Germinal center (tissue), 1 donor: Measurements from ENCODE around the gene PCDH9.

Source experiments
- DNase-seq: peaks from one replicate; pipeline ENCODE4 v3.0.0; 2012; ENCODE audit warnings: mixed read lengths, low spot score

Gene PCDH9

DNA sequence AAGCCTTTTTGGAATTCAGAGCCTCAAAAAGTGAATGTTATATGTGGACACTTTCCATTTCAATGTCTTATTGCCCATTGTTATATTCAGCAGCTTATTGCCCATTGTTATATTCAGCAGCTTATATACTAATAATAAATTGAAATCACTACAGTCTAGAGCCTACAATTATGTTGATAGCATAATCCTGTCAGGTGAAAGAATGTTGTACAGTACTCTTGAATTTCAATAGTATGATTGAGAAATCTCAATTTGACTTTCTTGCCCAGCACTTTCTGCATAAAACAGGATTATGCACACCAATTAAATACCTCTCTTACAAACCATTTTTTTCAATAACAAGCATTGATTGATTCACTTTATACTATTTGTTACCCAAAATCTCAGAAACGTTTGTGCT is 260.8 kb downstream of the PCDH9 start:
- DNase-seq = no peak

DNA sequence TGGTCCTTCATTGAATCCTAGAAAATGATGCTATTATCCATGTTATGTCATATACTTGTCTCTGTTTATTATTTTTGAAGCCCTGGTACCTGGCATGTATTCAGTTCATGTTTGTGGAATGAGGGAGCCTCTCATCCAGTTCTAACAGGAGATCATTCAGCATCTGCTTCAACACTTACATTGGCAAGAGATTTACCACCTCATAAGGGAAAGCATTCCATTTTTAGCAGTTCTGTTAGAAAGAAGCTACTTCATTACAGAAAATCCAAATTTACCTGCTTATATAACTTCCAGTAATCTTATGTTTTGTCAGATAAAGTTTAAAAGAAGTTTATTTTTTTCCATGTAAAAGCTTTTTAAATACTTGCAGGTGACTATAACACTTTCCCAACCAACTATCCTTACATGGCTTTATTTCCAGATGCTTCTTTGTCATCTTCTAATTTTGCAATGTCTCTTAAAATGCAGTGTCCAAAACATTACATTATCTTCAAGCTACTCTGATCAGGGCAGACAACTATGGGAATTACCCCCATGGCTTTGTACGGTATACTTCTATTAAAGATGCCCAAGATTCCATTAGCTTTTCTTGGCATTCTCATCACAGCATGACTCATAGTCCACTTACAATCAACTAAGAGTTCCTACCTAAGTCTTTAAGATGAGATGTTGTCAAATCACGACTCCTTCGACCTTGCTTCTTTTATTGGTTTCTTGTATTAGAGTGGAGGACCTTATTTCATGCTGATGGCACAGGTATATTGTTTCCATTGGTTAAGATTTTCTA is 262.1 kb downstream of the PCDH9 start:
- DNase-seq = no peak

DNA sequence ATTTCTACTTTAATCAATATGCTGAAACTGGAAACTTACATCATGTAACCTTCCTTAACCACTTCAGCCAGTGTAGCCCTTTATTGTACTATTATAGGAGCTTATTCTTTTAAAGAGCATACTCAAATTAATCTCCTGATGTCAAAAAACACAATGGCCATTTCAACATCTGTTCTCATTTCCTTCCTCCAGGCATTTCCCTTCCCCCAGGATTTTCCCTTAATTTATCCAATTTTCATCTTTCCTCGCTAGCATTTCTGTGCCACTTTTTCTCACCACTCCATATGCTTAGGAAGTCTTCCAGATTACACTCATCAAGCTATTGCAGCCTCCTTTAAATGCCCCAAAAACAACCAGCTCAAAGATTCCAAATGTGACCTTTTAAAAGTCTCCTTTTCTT is 265.0 kb downstream of the PCDH9 start:
- DNase-seq = no peak

DNA sequence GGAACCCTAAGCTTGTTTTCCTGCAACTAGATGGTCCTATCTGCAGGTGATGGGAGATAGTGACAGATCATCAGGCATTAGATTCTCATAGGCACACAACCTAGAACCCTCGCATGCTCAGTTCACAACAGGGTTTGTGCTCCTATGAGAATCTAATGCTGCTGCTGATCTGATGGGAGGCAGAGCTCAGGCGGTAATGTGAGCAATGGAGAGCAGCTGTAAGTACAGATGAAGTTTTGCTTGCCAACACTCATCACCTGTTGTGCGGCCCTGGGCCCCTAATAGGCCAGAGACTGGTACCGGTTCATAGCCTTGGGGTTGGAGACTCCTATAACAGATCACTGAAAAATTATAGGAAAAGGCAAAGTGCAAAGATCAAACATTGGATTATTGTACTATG is 267.2 kb downstream of the PCDH9 start:
- DNase-seq = no peak

DNA sequence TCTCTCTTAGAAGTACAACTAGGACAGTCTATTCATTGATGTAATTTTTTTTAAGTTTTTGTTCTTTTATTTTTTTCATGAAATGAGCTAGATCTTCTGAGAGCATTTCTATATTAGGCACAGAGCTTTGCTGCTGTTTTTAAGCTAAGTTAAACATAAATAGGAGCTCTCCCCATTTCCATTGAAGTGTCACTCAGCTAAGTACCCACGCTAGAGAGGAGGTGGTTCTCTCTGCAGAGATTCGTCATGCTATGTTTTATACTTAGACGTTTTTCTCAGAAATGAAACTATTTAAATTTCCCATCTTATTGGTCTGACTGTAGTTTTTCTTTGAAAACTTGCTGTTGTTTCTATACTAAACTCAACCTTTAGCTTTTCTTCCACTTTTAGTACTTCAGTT is 271.5 kb downstream of the PCDH9 start:
- DNase-seq = no peak

DNA sequence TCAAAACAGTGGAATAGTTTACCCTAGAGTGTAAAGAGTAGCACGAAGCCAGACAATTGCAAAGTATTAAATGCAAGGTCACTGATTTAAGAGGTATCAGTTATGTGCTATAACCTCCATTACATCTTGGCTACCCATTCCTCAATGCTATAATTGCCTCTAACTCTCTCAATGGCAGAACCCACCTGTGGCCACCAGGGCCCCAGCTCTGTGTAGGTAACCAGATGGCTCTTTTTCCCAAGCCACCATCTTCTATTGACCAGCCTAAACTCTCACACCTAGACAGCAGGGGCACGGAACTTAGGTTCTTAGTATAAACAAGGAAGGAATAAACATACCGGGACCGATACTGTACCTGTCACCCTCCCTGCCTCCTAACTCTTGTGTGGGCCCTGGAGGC is 277.6 kb downstream of the PCDH9 start:
- no peak for DNase-seq

DNA sequence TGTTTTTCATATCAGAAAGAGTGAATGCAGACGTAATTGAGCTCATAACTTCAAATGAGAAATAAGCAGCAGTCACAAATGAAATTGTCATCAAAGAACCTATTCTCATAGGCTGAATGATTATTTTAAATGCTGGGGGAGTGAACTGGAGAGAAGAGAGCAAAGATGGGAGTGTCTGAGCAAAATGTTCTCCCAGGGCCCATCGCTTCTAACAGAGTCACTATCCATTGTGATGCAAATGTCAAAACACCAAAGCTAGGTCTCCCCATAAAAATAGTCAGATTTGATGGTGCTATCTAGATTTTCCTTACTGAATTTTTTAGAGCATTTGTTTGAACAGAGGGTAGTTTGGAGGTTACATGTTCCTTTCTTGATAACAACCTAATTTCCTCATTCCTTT is 278.7 kb downstream of the PCDH9 start:
- no peak for DNase-seq

DNA sequence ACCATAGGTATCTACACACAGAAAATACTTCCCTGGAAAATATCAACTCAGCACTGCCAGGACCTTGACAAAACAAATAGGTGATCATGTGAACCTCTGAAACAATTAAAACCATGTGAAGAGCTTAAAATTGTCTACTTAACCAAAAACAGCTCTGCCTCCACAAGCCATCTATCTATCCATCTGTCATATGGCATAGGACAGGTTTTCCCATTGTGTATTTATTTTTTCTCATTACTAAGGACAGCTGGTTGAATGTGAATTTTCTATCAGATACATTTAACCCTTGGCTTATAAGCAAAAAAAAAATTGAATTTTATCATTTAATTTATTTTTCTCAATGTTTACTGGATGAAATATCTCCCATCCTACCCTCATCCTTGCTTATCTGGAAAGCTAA is 279.5 kb downstream of the PCDH9 start:
- DNase-seq = no peak

DNA sequence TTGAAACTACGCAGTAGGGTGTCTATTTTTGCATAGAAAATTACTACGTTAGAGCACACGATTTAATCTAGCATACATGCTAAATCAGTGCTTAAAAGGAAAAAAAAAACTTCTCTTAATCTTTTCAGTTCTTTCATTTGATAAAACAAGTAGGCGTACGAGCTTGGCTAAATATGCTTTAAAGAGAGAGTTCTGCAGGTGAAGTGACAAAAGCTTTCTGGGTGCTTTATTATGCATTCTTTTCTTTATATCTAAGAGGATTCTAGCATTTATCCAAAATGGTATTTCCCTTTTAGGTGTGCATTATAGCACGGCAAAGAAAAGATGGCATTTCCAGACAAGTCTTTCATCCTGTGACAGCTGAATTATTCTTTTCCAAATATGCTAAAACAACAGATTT is 281.2 kb downstream of the PCDH9 start:
- no peak for DNase-seq

DNA sequence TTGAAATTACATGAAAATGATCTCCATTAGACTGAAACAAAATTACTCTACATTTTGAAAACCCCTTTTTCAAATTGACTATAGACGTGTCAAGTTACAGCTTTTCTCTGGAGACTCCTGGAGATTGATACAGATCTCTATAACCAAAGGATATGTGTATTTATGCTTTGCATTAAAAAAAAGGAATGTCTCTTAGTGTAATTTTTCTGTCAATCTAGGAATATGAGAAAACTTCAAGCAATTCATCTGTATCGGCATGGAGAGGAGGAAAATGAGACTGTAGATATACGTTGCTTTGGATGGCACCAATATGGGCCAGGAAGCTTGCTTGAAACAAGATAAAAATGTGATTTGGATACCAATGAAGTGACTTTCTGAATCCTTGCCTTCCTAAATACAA is 286.6 kb downstream of the PCDH9 start:
- no peak for DNase-seq

DNA sequence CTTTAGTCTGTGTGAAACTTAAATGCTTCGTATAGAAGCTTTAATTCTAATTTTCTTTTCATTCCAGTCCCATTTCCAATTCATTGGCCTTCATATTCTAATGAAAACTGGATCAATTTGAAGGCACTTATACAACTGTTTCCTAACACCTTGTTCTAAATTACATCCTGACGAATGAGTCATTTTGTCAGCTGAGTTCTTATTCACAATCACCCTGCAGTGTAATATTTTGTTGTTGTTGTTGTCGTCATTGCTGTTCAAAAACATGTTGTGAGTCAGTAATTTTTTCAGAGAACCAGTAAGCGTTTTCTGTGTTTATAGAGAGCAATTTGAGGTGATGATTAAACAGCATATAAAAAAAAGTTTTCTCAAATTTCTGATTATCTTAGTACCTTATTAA is 290.0 kb downstream of the PCDH9 start:
- no peak for DNase-seq

DNA sequence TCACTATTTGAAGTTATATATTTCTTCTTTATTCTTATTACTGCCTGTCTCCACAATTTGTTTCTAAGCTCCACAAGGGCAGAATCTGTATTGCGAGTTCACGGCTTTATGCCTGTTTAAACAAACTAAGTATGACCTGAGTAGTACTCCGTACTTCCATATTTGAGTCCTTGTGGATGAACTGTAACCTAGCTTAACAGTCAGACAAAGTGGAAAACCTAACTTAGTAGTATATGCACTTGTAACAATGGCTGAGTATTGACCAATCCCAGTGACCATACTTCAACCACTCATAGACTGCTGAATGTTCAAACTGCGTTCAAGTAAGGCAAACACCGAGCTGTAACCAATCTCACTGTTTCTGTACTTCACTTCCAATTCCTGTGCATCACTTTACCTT is 292.7 kb downstream of the PCDH9 start:
- DNase-seq = no peak

DNA sequence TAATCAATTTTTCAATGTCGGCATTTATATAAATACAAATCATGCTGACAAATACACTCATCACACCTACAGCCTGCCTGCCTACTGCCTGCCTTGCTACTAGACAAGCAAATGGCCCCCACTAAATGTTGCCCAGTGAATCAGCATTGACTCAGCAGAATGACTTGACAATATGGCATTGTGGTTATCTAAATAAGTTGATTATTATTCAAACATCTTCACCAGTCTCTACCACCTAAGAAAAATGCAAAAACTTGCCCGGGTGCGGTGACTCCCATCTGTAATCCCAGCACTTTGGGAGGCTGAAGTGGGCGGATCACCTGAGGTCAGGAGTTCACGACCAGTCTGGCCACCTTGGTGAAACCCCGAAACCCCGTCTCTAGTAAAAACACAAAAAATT is 296.1 kb downstream of the PCDH9 start:
- no peak for DNase-seq

DNA sequence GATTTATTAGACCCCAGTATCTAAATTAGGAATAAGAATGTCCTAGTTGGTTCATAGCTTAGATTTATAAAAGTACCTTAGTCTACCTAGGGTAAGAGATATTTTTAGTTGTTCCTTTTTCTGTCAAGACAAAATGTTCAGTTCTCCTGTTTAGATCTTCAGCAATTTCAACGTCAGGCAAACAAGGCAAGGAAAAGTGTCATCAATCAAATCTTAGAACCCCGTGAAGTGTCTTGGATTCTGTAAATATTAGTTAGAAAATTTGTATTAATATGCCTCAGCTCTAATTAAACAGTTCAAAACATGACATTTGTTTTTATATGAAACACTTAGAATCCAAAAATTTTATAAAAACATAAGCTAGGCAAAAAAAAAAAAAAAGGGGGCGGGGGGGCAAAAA is 296.6 kb downstream of the PCDH9 start:
- no peak for DNase-seq

DNA sequence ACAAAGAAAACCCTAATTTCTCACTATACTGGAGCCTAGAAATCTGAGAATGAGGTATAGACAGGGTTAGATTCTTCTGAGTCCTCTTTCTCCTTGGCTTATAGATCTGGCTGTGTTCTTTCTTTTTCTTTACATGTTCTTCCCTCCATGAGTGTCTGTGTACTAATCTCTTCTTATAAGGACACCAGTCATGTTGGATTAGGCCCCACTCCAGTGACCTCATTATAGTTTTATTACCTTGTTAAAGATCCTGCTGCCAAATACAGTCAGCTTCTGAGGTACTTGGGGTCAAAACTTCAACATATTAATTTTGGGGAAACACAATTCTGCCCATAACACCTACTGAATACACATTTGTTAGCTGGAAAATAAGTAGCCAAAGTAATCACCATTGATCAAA is 302.6 kb downstream of the PCDH9 start:
- DNase-seq = no peak

DNA sequence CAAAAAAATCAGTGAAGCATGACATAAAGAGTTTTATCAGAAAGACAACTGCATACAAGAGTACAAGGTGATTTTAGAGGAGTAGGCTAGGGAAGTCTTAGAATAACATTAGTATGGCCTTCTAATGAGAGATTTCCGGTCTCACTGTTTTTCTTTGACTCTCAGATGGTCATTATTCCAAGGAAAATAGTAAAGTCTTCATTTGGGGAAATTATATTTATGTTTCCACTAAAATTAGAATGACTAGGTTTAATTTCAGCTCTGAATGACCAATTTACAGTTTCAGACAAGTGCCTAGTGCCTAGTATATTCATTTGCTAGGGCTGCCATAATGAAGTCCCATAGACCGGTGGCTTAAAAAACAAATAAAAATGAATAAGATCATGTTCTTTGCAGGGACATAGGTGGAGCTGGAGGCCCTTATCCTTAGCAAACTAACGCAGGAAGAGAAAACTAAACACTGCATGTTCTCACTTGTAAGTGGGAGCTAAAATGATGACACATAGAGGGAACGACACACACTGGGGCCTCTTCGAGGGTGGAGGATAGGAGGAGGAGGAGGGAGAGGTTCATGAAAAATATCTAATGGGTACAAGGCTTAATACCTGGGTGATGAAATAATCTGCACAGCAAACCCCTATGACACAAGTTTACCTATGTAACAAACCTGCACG is 303.1 kb downstream of the PCDH9 start:
- no peak for DNase-seq

DNA sequence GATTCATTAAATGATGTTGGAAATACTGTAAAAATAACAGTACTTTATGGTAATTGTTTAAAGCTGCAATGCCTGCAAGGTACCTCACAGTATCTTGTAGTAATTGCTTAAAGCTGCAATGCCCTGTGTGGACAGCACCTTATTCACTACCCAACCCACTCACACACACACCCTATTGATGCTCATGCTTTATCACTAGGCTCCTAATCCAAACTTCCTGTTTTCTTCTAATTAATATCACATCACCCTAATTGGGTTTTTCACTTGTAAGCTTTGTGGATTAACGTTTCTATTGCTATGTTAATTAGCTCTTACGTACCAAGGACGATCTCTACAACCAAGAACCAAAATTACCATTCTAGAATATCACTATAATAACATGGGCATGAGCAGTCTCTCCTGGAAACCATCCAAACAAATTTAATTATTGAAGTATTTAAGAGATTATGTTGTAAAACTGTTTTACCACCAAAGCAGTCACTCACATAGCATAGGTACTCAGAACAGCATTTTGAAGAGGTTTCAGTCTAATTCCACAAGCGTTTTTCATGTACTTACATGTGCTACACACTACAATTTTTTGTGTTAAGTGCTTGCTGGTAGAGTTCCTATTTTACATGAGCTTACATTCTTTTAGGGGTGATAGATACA is 303.8 kb downstream of the PCDH9 start:
- no peak for DNase-seq

DNA sequence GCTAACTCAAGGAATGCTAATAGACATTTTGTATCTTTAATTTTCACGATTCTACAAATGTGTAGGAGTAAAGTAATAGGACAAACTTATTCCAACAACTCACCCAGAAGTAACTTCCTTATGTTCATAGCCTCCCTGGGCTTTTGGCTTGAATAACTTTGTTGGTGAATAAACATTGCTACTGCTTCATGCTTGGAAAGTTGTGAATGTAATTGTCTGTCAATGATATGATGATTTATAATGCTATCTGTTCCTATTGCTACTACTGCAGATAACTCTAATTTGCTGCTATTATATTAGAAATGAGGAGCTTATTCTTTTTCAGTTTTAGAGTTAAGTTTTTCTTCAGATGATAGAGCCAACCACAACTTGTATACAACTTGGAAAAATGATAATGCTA is 307.7 kb downstream of the PCDH9 start:
- no peak for DNase-seq

DNA sequence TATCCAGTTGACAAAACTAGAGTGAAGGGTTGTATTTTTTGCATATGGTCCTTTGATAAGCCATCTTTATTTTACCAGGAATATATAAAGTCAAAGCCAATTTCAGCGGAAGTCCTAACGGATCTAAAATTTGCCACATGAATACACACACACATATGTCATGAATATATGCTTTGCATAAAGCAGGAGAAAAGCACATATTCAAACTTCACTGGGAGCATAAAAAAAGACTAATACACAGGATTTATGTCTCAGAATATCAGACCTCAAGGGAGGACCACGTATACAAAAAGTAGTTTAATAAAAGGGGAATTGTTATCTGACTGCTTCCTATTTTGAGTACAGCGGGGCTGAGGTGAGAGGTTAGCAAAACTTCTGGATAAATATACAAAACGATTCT is 308.7 kb downstream of the PCDH9 start:
- DNase-seq = no peak

DNA sequence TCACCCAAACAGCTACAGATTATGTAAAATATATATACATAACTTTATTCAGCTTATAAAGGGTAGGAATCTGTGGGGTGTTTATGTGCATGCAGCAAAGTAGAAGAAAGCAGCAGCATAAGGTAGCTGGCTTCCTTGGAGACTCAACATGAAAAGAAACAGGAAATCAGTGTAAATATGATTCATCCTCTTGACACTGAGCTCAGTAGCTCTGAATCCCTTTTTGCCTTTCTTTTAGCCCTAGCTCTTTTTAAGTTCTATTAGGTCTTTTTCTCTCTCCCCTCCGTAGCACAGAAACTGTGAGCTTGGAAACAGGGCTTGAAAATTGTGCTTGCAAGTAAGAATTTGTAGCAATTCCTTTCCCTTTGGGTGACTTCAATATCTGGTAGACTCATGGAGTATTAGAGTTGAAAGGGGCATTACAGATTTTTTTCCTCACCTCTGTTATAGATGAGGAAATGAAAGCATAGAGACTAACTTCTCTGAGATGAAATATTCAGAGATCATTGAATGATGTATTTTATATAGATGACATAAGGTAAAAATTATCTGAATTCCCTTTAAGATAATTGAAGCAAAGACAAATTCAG is 314.4 kb downstream of the PCDH9 start:
- no peak for DNase-seq

DNA sequence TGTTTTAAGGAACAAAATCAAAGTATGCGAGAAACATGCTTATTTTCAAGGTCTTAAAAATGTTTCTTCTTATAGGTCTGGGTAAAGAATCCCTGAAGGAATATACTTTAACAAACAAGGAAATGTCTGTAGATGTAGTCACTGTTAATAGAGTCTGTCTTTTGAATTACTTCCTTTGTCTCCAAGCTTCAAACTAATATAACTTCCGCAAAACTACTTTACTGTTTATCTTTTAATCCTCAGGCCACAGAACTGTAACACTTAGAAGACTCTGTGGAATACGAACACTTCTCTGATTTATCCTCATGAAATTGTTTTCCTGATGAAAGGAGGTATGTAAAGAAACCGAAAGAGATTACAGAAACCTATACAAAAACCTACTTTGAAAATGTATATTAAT is 316.0 kb downstream of the PCDH9 start:
- DNase-seq = no peak

DNA sequence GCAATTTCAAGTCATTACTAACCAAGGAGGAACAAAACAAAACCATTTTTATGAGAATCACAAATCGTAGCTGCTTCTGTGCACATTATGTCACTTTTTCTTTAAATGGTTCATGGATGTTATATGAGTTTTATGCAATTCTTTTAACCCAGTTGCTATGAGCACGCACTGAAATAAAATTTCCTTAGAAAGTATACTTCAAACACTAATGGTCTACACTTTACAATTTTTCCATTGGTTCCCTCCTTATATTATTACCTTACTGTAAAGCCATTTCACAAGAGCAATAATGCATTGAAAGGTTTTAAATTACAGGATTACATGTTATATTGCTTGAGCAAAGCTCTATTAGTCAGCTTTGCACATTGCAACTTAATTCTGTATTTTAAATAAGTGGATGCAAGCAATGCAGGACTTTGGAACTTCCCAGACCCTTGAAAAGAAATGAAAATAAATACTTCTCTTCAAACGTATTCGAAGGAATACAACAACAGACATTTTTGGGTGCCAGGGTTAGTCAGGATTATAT is 318.7 kb downstream of the PCDH9 start:
- no peak for DNase-seq

DNA sequence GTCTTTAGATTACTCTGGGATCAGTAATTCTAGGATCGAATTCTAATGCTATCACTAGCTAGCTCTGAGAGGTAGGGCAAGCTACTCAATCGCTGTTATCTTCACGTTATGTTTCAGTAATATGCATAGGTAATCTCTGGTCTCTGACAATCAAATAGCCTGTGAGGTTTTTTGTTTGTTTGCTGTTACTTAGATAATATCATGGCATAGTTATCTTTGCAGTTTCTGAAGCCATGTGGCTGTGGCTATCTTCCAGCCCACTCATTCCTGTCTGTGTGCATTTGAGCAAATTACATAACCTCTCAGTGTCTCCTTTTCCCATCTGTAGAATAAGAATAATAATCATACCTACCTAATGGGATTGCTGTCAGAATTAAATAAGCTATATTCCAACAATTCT is 330.2 kb downstream of the PCDH9 start:
- no peak for DNase-seq
